Heart left ventricle (tissue), 16 donors: ENCODE measurements around the gene TTC23. TPM values are rescaled to one million over a fixed set of nuclear protein-coding genes. Genes with fewer than 3 reads are reported as not detected.

Experiments used
- ATAC-seq, 4 donors: fragments of 200-7000 bp; cut with Tn5 transposase; one replicate each; pipeline ENCODE4 v1.9.1; 2020 to 2022; ENCODE audit warnings: moderate library complexity in 4 of 4, mild to moderate bottlenecking in 3 of 4, moderate number of reproducible peaks in 1 of 4
- DNase-seq, 5 donors: peaks; one replicate each; pipeline ENCODE4 v3.0.0-alpha.2; 2020
- H3K27ac ChIP-seq, 12 donors: fragments of 200-600 bp; sonication (generic) in 4 of 12; one replicate each; pipeline versions ENCODE4 v1.5.0 to v1.8.0; 2016 to 2022; ENCODE audit warnings: mild to moderate bottlenecking in 2 of 12
- H3K27me3 ChIP-seq, 9 donors: fragments of 200-600 bp; sonication (generic) in 2 of 9; one replicate each; pipeline versions ENCODE4 v1.5.1 to v1.8.0; 2016 to 2022; ENCODE audit warnings: mild to moderate bottlenecking in 3 of 9
- H3K36me3 ChIP-seq, 9 donors: fragments of 200-600 bp; sonication (generic) in 2 of 9; one replicate each; pipeline versions ENCODE4 v1.5.0 to v1.8.0; 2018 to 2022; ENCODE audit warnings: mild to moderate bottlenecking in 2 of 9
- H3K4me1 ChIP-seq, 12 donors: fragments of 200-600 bp; sonication (generic) in 4 of 12; one replicate each; pipeline versions ENCODE4 v1.5.0 to v1.8.0; 2016 to 2022; ENCODE audit warnings: mild to moderate bottlenecking in 3 of 12
- H3K4me3 ChIP-seq, 12 donors: fragments of 200-600 bp; sonication (generic) in 4 of 12; one replicate each; pipeline versions ENCODE4 v1.5.0 to v1.8.0; 2017 to 2022; ENCODE audit warnings: mild to moderate bottlenecking in 9 of 12, moderate library complexity in 4 of 12
- H3K9me3 ChIP-seq, 12 donors: fragments of 200-600 bp; sonication (generic) in 4 of 12; one replicate each; pipeline versions ENCODE4 v1.5.0 to v1.8.0; 2016 to 2022; ENCODE audit warnings: mild to moderate bottlenecking in 1 of 12
- POLR2A ChIP-seq, 2 donors: fragments of 450-650 bp; IDR thresholded peaks; one replicate each; pipeline ENCODE4 v1.6.1; 2017; ENCODE audit warnings: antibody characterized with exemption in 2 of 2, mild to moderate bottlenecking in 2 of 2, moderate library complexity in 2 of 2
- WGBS, 4 donors: extraction: QIAGEN DNeasy Blood & Tissue Kit in 2 of 4; methylation state at CpG; one replicate each; pipeline versions ENCODE4 v1.1.5 to v1.1.7; 2013 to 2018; 5-methylcytosine and 5-hydroxymethylcytosine counted together
- intact Hi-C, 10 donors: fragments of 100-400 bp; cut with DNase I; formaldehyde crosslinking; loops; one replicate each; pipeline versions ENCODE4 v1.11.1 to v1.14.2; 2022
- polyA plus RNA-seq, 2 donors: library from polyadenylated mRNA; stranded (reverse); fragments of 200-250 nt; gene quantifications; one replicate each; pipeline ENCODE4 v1.2.3, GENCODE V29; 2013
- total RNA-seq, 9 donors: library from RNA; depleted of rRNA in 2 of 9; stranded (reverse); fragments of >200 nt in 2 of 9; fragmentation: NEBNext Ultra II Directional in 3 of 9; extraction: Animal tissue kit (Norgen Biotek cat#: 25700) in 3 of 9; gene quantifications; one replicate each; pipeline versions ENCODE4 v1.1.0 to v1.2.4, GENCODE V29; 2016 to 2023
- TF ChIP-seq, protein P1 (sequence below), 12 donors: fragments of 200-600 bp; sonication (generic) in 4 of 12; IDR thresholded peaks; one replicate each; pipeline versions ENCODE4 v1.5.0 to v1.8.0; 2018 to 2022; ENCODE audit warnings: antibody characterized with exemption in 12 of 12, mild to moderate bottlenecking in 5 of 12
- donor health status: ischemic (EF 13 %, LVEDD 7.1; RV severe dilation, severe dysfunction).
- donor health status: healthy with polysubstance abuse.
- donor health status: DM: no; HTN: yes; CAD: no.
- donor health status: DM: no; HTN: no; CAD: no.
- donor health status: ischemic (EF 25% LVEDD 6.9; RV normal size, moderate dysfunction).
- donor health status: ischemic (EF 25% LVEDD 5.7; RV mildly dilated, moderate dysfunction).
- donor health status: healthy.
- donor health status: DM: yes; HTN: yes; CAD: no.
- donor health status: ischemic (EF 35%, LVEDD 5.7; RV mildly dilated, moderate dysfunction).
- donor health status: nonischemic (EF 11% LVEDD 7.7; RV severe dilation, severe dysfunction).
- donor health status: DM: yes; HTN: yes; CAD: no.
- donor health status: PGD.
- donor health status: ischemic (EF 29% LVEDD 5.4; RV normal size, mild dysfunction).
- donor health status: nonischemic (EF 23%, LVEDD 6.1; RV moderate dilation, normal function).

TTC23 gene
- total and polyA plus RNA-seq, 11 donors = 5.7 to 19.5 (median 10.4) TPM

DNA sequence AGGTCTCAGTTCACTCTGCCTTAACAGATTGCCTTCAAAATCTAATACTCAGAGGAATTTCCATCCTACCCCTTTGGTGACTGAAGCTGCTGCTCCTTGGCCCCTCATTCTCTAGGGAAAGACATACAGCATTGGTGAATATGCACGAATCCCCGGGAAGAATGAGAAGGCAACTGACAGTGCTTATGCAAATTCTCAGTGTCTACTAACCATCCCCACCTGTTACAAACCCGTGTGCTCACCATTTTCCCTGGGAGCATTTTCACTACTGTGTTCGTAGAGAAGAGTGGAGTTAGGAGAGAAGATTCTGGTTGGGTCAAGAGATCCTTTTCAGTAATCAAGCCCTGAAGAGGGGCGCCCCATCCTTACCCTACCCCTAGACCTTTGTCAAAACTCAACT is 106.8 kb downstream of the TTC23 start:
- Histone ChIP-seq H3K4me1 (peaks cover 0 to 26% (median 7%) of the 10 kb centered on the region in 12 donors), H3K27me3 (no peaks in the 10 kb centered on the region), H3K27ac (peak overlapping the region in 3 of 12 donors; percentile 0 to 98 (median 27)), H3K36me3 (peaks cover 0 to 23% (median 11%) of the 10 kb centered on the region in 9 donors), H3K4me3 (no peak overlapping the region), H3K9me3 (no peaks in the 10 kb centered on the region)
- TF ChIP-seq, protein P1, sequence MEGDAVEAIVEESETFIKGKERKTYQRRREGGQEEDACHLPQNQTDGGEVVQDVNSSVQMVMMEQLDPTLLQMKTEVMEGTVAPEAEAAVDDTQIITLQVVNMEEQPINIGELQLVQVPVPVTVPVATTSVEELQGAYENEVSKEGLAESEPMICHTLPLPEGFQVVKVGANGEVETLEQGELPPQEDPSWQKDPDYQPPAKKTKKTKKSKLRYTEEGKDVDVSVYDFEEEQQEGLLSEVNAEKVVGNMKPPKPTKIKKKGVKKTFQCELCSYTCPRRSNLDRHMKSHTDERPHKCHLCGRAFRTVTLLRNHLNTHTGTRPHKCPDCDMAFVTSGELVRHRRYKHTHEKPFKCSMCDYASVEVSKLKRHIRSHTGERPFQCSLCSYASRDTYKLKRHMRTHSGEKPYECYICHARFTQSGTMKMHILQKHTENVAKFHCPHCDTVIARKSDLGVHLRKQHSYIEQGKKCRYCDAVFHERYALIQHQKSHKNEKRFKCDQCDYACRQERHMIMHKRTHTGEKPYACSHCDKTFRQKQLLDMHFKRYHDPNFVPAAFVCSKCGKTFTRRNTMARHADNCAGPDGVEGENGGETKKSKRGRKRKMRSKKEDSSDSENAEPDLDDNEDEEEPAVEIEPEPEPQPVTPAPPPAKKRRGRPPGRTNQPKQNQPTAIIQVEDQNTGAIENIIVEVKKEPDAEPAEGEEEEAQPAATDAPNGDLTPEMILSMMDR (IDR thresholded peaks at IDR 0.05) = no peak
- TF ChIP-seq POLR2A (IDR thresholded peaks at IDR 0.05) = no peak
- intact Hi-C loops = loop anchor here in 1 of 10 donors (5.0 kb wide), 1 partner anchor 35 kb away; the partner anchor contains the start of gene SYNM
- DNase-seq (no peak), ATAC-seq (no peak)
- WGBS, 4 donors = 82 to 87% (median 84%) methylated on average over 5 of the region's 5 CpGs

DNA sequence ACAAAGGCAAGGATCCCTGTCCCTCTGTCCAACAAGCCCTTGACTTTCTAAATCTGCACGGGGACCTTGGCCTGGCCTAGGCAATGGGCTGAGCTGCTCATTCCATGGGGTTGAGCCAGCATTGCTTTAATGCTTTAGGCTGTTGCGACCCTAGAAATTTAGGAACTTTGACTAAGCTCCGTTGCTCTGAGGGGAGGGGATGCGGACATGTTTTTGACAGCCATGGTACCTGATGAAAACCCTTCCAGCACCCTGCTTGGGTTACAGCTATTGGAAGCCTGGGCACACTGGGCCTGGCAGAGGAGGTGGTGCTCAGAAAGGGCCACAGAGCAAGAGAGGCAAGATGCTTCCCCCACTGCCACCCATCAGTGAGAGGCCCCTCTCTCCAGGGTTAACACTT is 107.4 kb downstream of the TTC23 start:
- peak overlapping the region in 2 of 12 donors; percentile 0 to 98 for H3K27ac ChIP-seq
- intact Hi-C loops = loop anchor here in 1 of 10 donors (5.0 kb wide), 1 partner anchor 35 kb away; the partner anchor contains the start of gene SYNM
- H3K9me3 ChIP-seq = no peaks in the 10 kb centered on the region
- no peaks in the 10 kb centered on the region for H3K27me3 ChIP-seq
- H3K4me3 ChIP-seq = no peak overlapping the region
- DNase-seq = no peak
- no peak for TF ChIP-seq POLR2A (IDR thresholded peaks at IDR 0.05)
- TF ChIP-seq, protein P1 (IDR thresholded peaks at IDR 0.05) = no peak
- ATAC-seq = no peak
- peaks cover 0 to 29% (median 16%) of the 10 kb centered on the region in 9 donors for H3K36me3 ChIP-seq
- WGBS, 4 donors = 71 to 87% (median 78%) methylated on average over 4 of the region's 4 CpGs
- H3K4me1 ChIP-seq = peaks cover 0 to 26% (median 7%) of the 10 kb centered on the region in 12 donors

DNA sequence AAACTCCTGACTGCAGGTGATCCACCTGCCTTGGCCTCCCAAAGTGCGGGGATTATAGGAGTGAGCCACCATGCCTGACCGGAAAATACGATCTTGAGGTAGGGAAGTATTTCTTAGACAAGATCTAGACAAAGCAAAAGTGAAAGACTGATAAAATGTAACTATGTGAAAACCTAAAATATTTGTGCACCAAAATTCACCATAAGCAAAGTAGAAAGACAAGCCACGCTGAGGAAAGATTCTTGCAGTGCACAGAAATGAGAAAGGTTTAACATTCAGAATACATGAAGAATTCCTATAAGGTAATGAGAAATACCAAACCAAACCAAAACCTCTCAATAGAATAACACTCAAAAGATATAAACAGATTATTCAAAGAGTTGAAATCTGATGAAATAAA is 108.8 kb downstream of the TTC23 start:
- ATAC-seq (no peak), DNase-seq (no peak)
- intact Hi-C loops = loop anchor here in 1 of 10 donors (5.0 kb wide), 1 partner anchor 33 kb away; the partner anchor contains the start of gene SYNM
- peaks cover 0 to 37% (median 20%) of the 10 kb centered on the region in 9 donors for H3K36me3 ChIP-seq
- H3K27me3 ChIP-seq = no peaks in the 10 kb centered on the region
- peaks cover 0 to 28% (median 9%) of the 10 kb centered on the region in 12 donors for H3K4me1 ChIP-seq
- no peak for TF ChIP-seq POLR2A (IDR thresholded peaks at IDR 0.05)
- TF ChIP-seq, protein P1 (IDR thresholded peaks at IDR 0.05) = no peak
- 92 to 100% (median 97%) methylated on average over 4 of the region's 4 CpGs for WGBS, 4 donors
- no peak overlapping the region for H3K4me3 ChIP-seq
- H3K27ac ChIP-seq = peak overlapping the region in 1 of 12 donors; percentile 98
- no peaks in the 10 kb centered on the region for H3K9me3 ChIP-seq

DNA sequence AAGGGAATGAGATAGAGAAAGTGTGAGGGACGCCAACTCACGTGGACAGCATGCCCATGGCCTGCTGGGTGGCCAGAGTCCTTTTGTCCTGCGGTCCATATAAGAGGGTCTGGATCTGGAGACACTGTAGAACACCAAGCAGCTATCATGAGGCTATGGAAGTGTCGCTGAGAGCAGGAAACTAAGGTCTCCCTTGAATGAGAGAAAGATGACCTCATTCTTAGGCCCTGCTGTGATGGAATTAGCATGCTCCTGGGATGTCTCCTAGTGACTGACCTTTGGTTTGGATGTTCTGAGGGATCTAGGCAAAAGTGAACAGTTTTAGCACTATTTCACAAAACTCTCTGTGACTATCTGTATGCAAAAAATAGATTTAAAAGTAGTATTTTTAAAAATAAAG is 110.1 kb downstream of the TTC23 start:
- peak in 1 of 2 donors; percentile 10 for TF ChIP-seq POLR2A (IDR thresholded peaks at IDR 0.05)
- TF ChIP-seq, protein P1 (IDR thresholded peaks at IDR 0.05) = no peak
- Histone ChIP-seq H3K27ac (peak overlapping the region in 7 of 12 donors; percentile 13 to 98 (median 43)), H3K27me3 (no peaks in the 10 kb centered on the region), H3K36me3 (peaks cover 0 to 42% (median 20%) of the 10 kb centered on the region in 9 donors), H3K4me1 (peaks cover 0 to 42% (median 11%) of the 10 kb centered on the region in 12 donors), H3K9me3 (no peaks in the 10 kb centered on the region), H3K4me3 (no peak overlapping the region)
- 79 to 82% (median 81%) methylated on average over 4 of the region's 4 CpGs for WGBS, 4 donors
- peak in 3 of 4 donors; percentile 6 to 19 (median 9) for ATAC-seq
- DNase-seq = no peak
- intact Hi-C loops = loop anchor here in 1 of 10 donors (5.0 kb wide), 1 partner anchor 33 kb away; no protein-coding TSS in a partner anchor
